ENCODE measurements around the gene GNPAT.

DNA sequence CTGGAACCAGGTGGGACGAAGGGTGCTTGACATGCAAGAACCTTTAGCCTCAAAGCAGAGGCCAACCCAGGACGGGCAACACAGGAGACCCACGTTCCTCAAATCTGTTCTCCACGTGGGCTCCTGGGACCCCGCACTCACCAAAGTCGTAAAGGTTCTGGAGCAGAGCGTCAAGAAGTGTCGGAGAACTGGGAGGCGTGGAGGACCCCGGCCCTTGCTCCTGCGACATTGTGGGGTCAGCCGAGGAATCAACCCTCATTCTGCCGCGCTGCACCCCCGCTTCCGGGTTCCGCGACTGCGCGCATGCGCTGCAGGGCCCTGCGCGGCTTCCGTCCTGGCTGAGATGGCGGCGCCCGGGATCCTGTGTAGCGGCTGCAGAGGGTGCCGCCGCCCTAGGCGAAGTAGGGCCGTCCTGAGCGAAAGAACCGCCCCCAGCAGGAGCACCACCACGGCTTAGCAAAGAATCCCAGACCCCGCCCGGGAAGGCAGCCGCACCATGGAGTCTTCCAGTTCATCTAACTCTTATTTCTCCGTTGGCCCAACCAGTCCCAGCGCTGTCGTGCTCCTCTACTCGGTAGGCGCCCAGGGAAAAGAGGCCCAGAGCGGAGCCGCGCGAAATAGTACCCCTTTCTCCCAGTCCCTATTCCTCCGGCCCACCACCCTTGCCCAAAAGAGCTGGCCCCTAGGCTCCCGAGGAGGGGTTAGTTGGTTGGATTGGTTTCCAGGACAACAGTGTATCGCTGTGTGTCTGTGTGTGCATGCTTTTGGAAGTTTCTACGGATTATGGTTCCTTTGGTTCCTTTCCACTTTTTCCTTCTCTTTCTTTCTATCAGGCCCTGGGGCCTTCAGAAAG, at the start of gene GNPAT:
- TF ChIP-seq, protein P1, sequence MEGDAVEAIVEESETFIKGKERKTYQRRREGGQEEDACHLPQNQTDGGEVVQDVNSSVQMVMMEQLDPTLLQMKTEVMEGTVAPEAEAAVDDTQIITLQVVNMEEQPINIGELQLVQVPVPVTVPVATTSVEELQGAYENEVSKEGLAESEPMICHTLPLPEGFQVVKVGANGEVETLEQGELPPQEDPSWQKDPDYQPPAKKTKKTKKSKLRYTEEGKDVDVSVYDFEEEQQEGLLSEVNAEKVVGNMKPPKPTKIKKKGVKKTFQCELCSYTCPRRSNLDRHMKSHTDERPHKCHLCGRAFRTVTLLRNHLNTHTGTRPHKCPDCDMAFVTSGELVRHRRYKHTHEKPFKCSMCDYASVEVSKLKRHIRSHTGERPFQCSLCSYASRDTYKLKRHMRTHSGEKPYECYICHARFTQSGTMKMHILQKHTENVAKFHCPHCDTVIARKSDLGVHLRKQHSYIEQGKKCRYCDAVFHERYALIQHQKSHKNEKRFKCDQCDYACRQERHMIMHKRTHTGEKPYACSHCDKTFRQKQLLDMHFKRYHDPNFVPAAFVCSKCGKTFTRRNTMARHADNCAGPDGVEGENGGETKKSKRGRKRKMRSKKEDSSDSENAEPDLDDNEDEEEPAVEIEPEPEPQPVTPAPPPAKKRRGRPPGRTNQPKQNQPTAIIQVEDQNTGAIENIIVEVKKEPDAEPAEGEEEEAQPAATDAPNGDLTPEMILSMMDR (conservative IDR thresholded peaks at IDR 0.05), result no peak
- TF ChIP-seq EZH2 (IDR thresholded peaks at IDR 0.05; ENCODE audit: low read depth), result no peak
